ENCODE data around the gene UGT1A1. TPM values are rescaled to one million over a fixed set of nuclear protein-coding genes. Genes with fewer than 3 reads are reported as not detected.

The UGT1A1 gene
- total RNA-seq, 1 donor from 2014 or later, result under 0.01 TPM

- FAIRE-seq, result no peak
- no peak for DNase-seq (ENCODE audit: low read depth)
- no peak overlapping the region for H3K4me3 ChIP-seq (ENCODE audit: low read depth, low read length)
- no peaks in the 10 kb centered on the region for H3K36me3 ChIP-seq (ENCODE audit: control insufficient read depth, insufficient read depth, low read length)
- H3K27me3 ChIP-seq (ENCODE audit: control insufficient read depth, insufficient read depth, low read length), result no peaks in the 10 kb centered on the region
- TF ChIP-seq, protein P1, sequence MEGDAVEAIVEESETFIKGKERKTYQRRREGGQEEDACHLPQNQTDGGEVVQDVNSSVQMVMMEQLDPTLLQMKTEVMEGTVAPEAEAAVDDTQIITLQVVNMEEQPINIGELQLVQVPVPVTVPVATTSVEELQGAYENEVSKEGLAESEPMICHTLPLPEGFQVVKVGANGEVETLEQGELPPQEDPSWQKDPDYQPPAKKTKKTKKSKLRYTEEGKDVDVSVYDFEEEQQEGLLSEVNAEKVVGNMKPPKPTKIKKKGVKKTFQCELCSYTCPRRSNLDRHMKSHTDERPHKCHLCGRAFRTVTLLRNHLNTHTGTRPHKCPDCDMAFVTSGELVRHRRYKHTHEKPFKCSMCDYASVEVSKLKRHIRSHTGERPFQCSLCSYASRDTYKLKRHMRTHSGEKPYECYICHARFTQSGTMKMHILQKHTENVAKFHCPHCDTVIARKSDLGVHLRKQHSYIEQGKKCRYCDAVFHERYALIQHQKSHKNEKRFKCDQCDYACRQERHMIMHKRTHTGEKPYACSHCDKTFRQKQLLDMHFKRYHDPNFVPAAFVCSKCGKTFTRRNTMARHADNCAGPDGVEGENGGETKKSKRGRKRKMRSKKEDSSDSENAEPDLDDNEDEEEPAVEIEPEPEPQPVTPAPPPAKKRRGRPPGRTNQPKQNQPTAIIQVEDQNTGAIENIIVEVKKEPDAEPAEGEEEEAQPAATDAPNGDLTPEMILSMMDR (IDR thresholded peaks at IDR 0.05; ENCODE audit: insufficient read depth, low read length, severe bottlenecking), result no peak
These were observed 35.7 kb downstream of the UGT1A1 start for GRCh38 chr2:233795735-233796171.

- H3K4me3 ChIP-seq (ENCODE audit: low read depth, low read length), result no peak overlapping the region
- DNase-seq (ENCODE audit: low read depth), result no peak
- H3K36me3 ChIP-seq (ENCODE audit: control insufficient read depth, insufficient read depth, low read length), result no peaks in the 10 kb centered on the region
- no peak for FAIRE-seq
- no peaks in the 10 kb centered on the region for H3K27me3 ChIP-seq (ENCODE audit: control insufficient read depth, insufficient read depth, low read length)
- TF ChIP-seq, protein P1 (IDR thresholded peaks at IDR 0.05; ENCODE audit: insufficient read depth, low read length, severe bottlenecking), result no peak
These were observed 36.2 kb downstream of the UGT1A1 start for GRCh38 chr2:233796254-233796653.

DNA sequence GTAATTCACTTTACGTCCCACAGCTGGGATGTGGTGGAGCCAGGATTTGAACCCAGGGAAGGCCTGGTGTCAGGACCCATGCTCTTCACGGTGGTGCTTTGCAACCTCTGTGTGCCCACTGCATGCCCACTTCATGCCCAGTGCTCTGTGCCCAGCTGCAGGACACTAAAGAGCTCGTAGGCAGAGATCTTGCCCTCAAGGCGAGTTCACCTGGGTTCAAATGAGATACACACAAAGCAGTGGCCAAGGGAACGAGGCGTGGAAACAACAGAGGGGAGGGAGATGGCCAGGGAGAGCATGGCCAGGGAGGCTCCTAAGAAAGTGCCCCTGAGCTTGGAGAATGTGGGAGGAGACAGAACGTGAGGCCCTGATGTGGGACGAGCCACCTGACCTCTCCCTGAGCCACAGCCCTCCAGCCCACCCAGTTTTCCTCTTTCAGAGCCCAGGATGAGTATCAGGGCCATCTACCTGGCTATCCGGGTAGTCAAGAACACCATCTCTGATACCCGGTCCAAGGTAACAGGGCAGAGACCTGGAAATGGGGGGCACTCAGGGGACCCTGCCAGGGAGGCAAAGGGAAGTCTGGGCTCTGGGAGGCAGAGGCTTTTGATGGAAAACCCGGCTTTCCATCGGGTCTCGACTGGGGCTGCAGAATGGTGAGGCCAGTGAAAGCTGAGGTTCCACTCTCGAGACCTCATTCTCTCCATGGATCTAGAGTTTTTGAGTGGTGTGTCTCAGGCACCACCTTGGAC is 38.4 kb downstream of the UGT1A1 start:
- no peak for DNase-seq (ENCODE audit: low read depth)
- FAIRE-seq, result no peak

DNA sequence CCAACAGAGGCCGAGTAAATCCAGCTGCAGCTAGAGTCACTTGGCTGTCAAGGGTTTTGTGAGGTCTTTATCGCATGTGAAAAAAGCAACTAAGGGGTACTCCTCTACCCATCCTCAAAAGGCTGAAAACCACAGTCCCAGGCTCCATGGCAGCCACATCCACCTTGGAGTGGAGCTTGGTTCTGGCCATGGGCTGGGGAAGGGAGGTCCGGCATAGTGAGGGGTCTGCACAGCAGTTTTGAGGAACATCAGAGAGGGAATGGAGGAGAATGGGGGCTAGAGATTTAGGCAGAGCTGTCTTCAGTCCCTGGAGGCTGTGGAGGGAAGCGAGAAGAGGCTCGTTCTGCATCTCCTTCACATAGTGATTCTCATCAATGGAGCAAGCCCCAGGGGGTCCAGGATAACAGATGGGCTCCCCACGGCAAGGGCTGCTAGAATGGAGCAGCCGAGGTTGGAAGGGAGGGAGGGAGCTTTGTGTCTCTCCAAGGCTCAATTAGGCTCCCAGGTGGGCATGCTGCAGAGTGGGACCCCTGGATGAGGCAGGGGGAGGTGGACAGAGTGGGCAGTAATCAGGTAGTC is 39.1 kb downstream of the UGT1A1 start:
- H3K4me3 ChIP-seq (ENCODE audit: low read depth, low read length), result no peak overlapping the region
- FAIRE-seq, result no peak
- no peaks in the 10 kb centered on the region for H3K36me3 ChIP-seq (ENCODE audit: control insufficient read depth, insufficient read depth, low read length)
- TF ChIP-seq, protein P1 (IDR thresholded peaks at IDR 0.05; ENCODE audit: insufficient read depth, low read length, severe bottlenecking), result no peak
- no peaks in the 10 kb centered on the region for H3K27me3 ChIP-seq (ENCODE audit: control insufficient read depth, insufficient read depth, low read length)
- DNase-seq (ENCODE audit: low read depth), result no peak

More for the DNA sequence above, 38.4 kb downstream of the UGT1A1 start:
- Histone ChIP-seq H3K4me3 (ENCODE audit: low read depth, low read length) (no peak overlapping the region), H3K27me3 (ENCODE audit: control insufficient read depth, insufficient read depth, low read length) (no peaks in the 10 kb centered on the region), H3K36me3 (ENCODE audit: control insufficient read depth, insufficient read depth, low read length) (no peaks in the 10 kb centered on the region)
- TF ChIP-seq, protein P1 (IDR thresholded peaks at IDR 0.05; ENCODE audit: insufficient read depth, low read length, severe bottlenecking), result no peak

GRCh38 chr2:233799716-233800115 is 39.6 kb downstream of the UGT1A1 start:
- DNase-seq (ENCODE audit: low read depth), result no peak
- H3K4me3 ChIP-seq (ENCODE audit: low read depth, low read length), result no peak overlapping the region
- H3K27me3 ChIP-seq (ENCODE audit: control insufficient read depth, insufficient read depth, low read length), result no peaks in the 10 kb centered on the region
- TF ChIP-seq, protein P1 (IDR thresholded peaks at IDR 0.05; ENCODE audit: insufficient read depth, low read length, severe bottlenecking), result no peak
- H3K36me3 ChIP-seq (ENCODE audit: control insufficient read depth, insufficient read depth, low read length), result no peaks in the 10 kb centered on the region
- no peak for FAIRE-seq

All from bronchial epithelial cell (primary cell).